Measurements from ENCODE around the gene ELL. TPM values are rescaled to one million over a fixed set of nuclear protein-coding genes. Genes with fewer than 3 reads are reported as not detected.

The ELL gene
- 24.5 TPM for total RNA-seq

- Histone ChIP-seq H3K9ac (ENCODE audit: low read depth in 1 of 3, low read length in 3 of 3) (peak within 1 kb of the TSS; percentile 99 to 100 (median 100)), H3K27ac (ENCODE audit: low read depth, low read length) (peak within 1 kb of the TSS; percentile 100), H3K36me3 (ENCODE audit: control insufficient read depth in 3 of 3, insufficient read depth in 3 of 3, low read length in 3 of 3) (no peaks in the 10 kb centered on the region), H3K27me3 (ENCODE audit: control insufficient read depth in 3 of 3, insufficient read depth in 3 of 3, low read length in 3 of 3) (no peaks in the 10 kb centered on the region), H3K4me3 (ENCODE audit: low read length in 3 of 3) (peak within 1 kb of the TSS; percentile 91 to 100 (median 98)), H3K9me3 (ENCODE audit: control insufficient read depth in 3 of 3, low read length in 3 of 3) (no peaks in the 10 kb centered on the region), H3K4me1 (ENCODE audit: control insufficient read depth in 3 of 3, insufficient read depth in 3 of 3, low read length in 3 of 3) (peaks cover 25 to 31% (median 26%) of the 10 kb centered on the region in 3 donors)
Measured at GRCh38 chr19:18521692-18522123, at the start of gene ELL. ELL (minus strand) TSS chr19:18522070; CDS start chr19:18522055, 15 bp downstream.

DNA sequence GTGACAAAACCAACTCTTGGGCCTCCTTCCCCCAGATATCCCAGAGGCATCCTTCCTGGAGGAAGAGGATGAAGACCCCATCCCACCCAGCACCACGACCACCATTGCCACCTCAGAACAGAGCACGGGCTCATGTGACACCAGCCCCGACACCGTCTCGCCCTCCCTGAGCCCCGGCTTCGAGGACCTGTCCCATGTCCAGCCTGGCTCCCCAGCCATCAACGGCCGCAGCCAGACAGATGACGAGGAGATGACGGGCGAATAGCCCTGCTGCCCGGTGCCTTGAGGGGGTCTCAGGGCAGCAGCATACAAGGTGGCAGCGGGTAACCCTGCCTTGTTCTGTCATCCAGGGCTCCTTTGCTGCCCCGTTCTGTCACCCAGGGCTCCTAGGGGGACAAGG, 46.5 kb upstream of the ELL start:
- H3K36me3 ChIP-seq (ENCODE audit: control insufficient read depth in 3 of 3, insufficient read depth in 3 of 3, low read length in 3 of 3), result peaks cover 42 to 45% (median 42%) of the 10 kb centered on the region in 3 donors

DNA sequence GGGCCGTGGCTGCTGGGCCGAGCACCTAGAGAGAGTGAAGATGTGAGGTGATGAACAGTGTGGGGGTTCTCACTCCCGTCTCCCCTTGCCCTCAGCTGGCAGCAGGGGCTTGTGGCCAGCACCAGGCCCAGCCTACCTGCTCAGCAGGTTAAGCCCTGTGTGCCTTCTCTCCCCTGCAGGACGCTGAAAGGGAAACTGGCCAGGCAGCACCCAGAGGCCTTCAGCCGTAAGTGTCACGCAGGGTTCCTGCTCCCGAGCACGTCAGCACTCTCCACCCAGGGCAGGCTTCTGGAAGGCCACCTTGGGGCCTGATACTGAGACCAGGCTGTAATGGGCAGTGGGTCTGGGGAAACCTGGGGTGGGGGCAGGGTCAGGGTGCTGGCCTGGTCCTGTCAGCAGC, 45.1 kb upstream of the ELL start:
- Histone ChIP-seq H3K27me3 (ENCODE audit: control insufficient read depth in 3 of 3, insufficient read depth in 3 of 3, low read length in 3 of 3) (no peaks in the 10 kb centered on the region), H3K4me3 (ENCODE audit: low read length in 3 of 3) (no peak overlapping the region), H3K9me3 (ENCODE audit: control insufficient read depth in 3 of 3, low read length in 3 of 3) (no peaks in the 10 kb centered on the region), H3K4me1 (ENCODE audit: control insufficient read depth in 3 of 3, insufficient read depth in 3 of 3, low read length in 3 of 3) (peaks cover 3 to 8% (median 4%) of the 10 kb centered on the region in 3 donors), H3K36me3 (ENCODE audit: control insufficient read depth in 3 of 3, insufficient read depth in 3 of 3, low read length in 3 of 3) (peaks cover 40 to 44% (median 41%) of the 10 kb centered on the region in 3 donors), H3K9ac (ENCODE audit: low read depth in 1 of 3, low read length in 3 of 3) (no peak overlapping the region), H3K27ac (ENCODE audit: low read depth, low read length) (no peak overlapping the region)

More for the DNA sequence above, 46.5 kb upstream of the ELL start:
- Histone ChIP-seq H3K4me1 (ENCODE audit: control insufficient read depth in 3 of 3, insufficient read depth in 3 of 3, low read length in 3 of 3) (peaks cover 16 to 21% (median 16%) of the 10 kb centered on the region in 3 donors), H3K4me3 (ENCODE audit: low read length in 3 of 3) (no peak overlapping the region), H3K9me3 (ENCODE audit: control insufficient read depth in 3 of 3, low read length in 3 of 3) (no peaks in the 10 kb centered on the region), H3K27me3 (ENCODE audit: control insufficient read depth in 3 of 3, insufficient read depth in 3 of 3, low read length in 3 of 3) (no peaks in the 10 kb centered on the region), H3K9ac (ENCODE audit: low read depth in 1 of 3, low read length in 3 of 3) (no peak overlapping the region), H3K27ac (ENCODE audit: low read depth, low read length) (no peak overlapping the region)

DNA sequence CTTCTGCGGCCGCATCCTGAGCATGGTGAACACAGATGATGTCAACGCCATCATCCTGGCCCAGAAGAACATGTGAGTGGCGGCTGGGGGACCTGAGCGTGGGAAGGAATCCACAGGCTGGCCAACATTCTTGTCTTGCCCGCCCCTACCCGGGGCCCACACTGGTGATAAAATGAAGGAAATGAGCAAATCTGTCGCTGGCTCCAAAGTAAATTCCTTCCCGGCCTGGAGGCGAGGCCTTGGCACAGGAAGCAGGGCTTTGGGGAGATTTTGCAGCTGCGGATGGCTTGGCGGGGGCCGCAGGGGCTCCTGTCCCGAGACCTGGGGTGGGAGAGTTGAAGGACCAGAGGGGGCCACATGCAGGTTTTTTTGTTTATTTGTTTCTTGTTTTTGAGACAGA, 40.2 kb upstream of the ELL start:
- H3K36me3 ChIP-seq (ENCODE audit: control insufficient read depth in 3 of 3, insufficient read depth in 3 of 3, low read length in 3 of 3), result peaks cover 20 to 22% (median 20%) of the 10 kb centered on the region in 3 donors
- H3K9me3 ChIP-seq (ENCODE audit: control insufficient read depth in 3 of 3, low read length in 3 of 3), result no peaks in the 10 kb centered on the region

DNA sequence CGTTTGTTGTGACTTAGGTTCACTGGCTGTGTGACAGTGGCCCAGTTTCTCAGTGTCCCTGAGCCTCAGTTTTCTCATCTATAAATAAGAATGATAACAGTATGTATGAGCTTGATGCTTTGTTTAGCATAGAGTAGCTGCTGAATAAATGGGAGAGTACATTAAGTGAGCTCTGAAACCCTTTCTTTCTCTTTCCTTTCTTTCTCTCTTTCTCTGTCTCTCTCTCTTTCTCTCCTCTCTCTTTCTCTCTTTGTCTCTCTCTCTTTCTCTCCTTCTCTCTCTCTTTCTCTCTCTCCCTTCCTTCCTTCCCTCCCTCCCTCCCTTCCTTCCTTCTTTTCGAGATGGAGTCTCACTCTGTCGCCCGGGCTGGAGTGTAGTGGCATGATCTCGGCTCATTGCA, 37.8 kb upstream of the ELL start:
- no peak overlapping the region for H3K27ac ChIP-seq (ENCODE audit: low read depth, low read length)
- H3K4me1 ChIP-seq (ENCODE audit: control insufficient read depth in 3 of 3, insufficient read depth in 3 of 3, low read length in 3 of 3), result peaks cover 16 to 20% (median 19%) of the 10 kb centered on the region in 3 donors
- H3K36me3 ChIP-seq (ENCODE audit: control insufficient read depth in 3 of 3, insufficient read depth in 3 of 3, low read length in 3 of 3), result peaks cover 11 to 12% (median 11%) of the 10 kb centered on the region in 3 donors
- no peaks in the 10 kb centered on the region for H3K9me3 ChIP-seq (ENCODE audit: control insufficient read depth in 3 of 3, low read length in 3 of 3)
- H3K27me3 ChIP-seq (ENCODE audit: control insufficient read depth in 3 of 3, insufficient read depth in 3 of 3, low read length in 3 of 3), result no peaks in the 10 kb centered on the region
- no peak overlapping the region for H3K4me3 ChIP-seq (ENCODE audit: low read length in 3 of 3)
- no peak overlapping the region for H3K9ac ChIP-seq (ENCODE audit: low read depth in 1 of 3, low read length in 3 of 3)

More for the DNA sequence above, 40.2 kb upstream of the ELL start:
- Histone ChIP-seq H3K4me1 (ENCODE audit: control insufficient read depth in 3 of 3, insufficient read depth in 3 of 3, low read length in 3 of 3) (peaks cover 16 to 20% (median 19%) of the 10 kb centered on the region in 3 donors), H3K27ac (ENCODE audit: low read depth, low read length) (peak overlapping the region; percentile 82), H3K4me3 (ENCODE audit: low read length in 3 of 3) (peak overlapping the region in 1 of 3 donors; percentile 22), H3K27me3 (ENCODE audit: control insufficient read depth in 3 of 3, insufficient read depth in 3 of 3, low read length in 3 of 3) (no peaks in the 10 kb centered on the region), H3K9ac (ENCODE audit: low read depth in 1 of 3, low read length in 3 of 3) (peak overlapping the region in 2 of 3 donors; percentile 6 to 62)

GRCh38 chr19:18558604-18559003, 36.7 kb upstream of the ELL start:
- Histone ChIP-seq H3K4me3 (ENCODE audit: low read length in 3 of 3) (peak overlapping the region; percentile 89 to 96 (median 94)), H3K27ac (ENCODE audit: low read depth, low read length) (peak overlapping the region; percentile 91), H3K27me3 (ENCODE audit: control insufficient read depth in 3 of 3, insufficient read depth in 3 of 3, low read length in 3 of 3) (no peaks in the 10 kb centered on the region), H3K9me3 (ENCODE audit: control insufficient read depth in 3 of 3, low read length in 3 of 3) (no peaks in the 10 kb centered on the region), H3K36me3 (ENCODE audit: control insufficient read depth in 3 of 3, insufficient read depth in 3 of 3, low read length in 3 of 3) (peaks cover 4 to 7% (median 6%) of the 10 kb centered on the region in 3 donors), H3K9ac (ENCODE audit: low read depth in 1 of 3, low read length in 3 of 3) (peak overlapping the region; percentile 91 to 94 (median 93)), H3K4me1 (ENCODE audit: control insufficient read depth in 3 of 3, insufficient read depth in 3 of 3, low read length in 3 of 3) (peaks cover 16 to 20% (median 19%) of the 10 kb centered on the region in 3 donors)

- peaks cover 16 to 20% (median 19%) of the 10 kb centered on the region in 3 donors for H3K4me1 ChIP-seq (ENCODE audit: control insufficient read depth in 3 of 3, insufficient read depth in 3 of 3, low read length in 3 of 3)
- peak overlapping the region; percentile 91 to 94 (median 93) for H3K9ac ChIP-seq (ENCODE audit: low read depth in 1 of 3, low read length in 3 of 3)
- H3K27me3 ChIP-seq (ENCODE audit: control insufficient read depth in 3 of 3, insufficient read depth in 3 of 3, low read length in 3 of 3), result no peaks in the 10 kb centered on the region
- peak overlapping the region; percentile 91 for H3K27ac ChIP-seq (ENCODE audit: low read depth, low read length)
- no peaks in the 10 kb centered on the region for H3K9me3 ChIP-seq (ENCODE audit: control insufficient read depth in 3 of 3, low read length in 3 of 3)
- peak overlapping the region; percentile 89 to 96 (median 94) for H3K4me3 ChIP-seq (ENCODE audit: low read length in 3 of 3)
- peaks cover 2 to 4% (median 3%) of the 10 kb centered on the region in 3 donors for H3K36me3 ChIP-seq (ENCODE audit: control insufficient read depth in 3 of 3, insufficient read depth in 3 of 3, low read length in 3 of 3)
Measured at GRCh38 chr19:18558202-18558555, 36.3 kb upstream of the ELL start.

GRCh38 chr19:18557411-18558201, 35.7 kb upstream of the ELL start, which contains the start of gene KXD1:
KXD1 (plus strand) TSS chr19:18557870; CDS start chr19:18562057, 4,187 bp downstream.
- Histone ChIP-seq H3K9me3 (ENCODE audit: control insufficient read depth in 3 of 3, low read length in 3 of 3) (no peaks in the 10 kb centered on the region), H3K27ac (ENCODE audit: low read depth, low read length) (peak within 1 kb of the TSS; percentile 91), H3K9ac (ENCODE audit: low read depth in 1 of 3, low read length in 3 of 3) (peak within 1 kb of the TSS; percentile 91 to 94 (median 93)), H3K27me3 (ENCODE audit: control insufficient read depth in 3 of 3, insufficient read depth in 3 of 3, low read length in 3 of 3) (no peaks in the 10 kb centered on the region), H3K36me3 (ENCODE audit: control insufficient read depth in 3 of 3, insufficient read depth in 3 of 3, low read length in 3 of 3) (peaks cover 0 to 1% (median 0%) of the 10 kb centered on the region in 3 donors), H3K4me1 (ENCODE audit: control insufficient read depth in 3 of 3, insufficient read depth in 3 of 3, low read length in 3 of 3) (peaks cover 16 to 20% (median 19%) of the 10 kb centered on the region in 3 donors), H3K4me3 (ENCODE audit: low read length in 3 of 3) (peak within 1 kb of the TSS; percentile 89 to 96 (median 94))

DNA sequence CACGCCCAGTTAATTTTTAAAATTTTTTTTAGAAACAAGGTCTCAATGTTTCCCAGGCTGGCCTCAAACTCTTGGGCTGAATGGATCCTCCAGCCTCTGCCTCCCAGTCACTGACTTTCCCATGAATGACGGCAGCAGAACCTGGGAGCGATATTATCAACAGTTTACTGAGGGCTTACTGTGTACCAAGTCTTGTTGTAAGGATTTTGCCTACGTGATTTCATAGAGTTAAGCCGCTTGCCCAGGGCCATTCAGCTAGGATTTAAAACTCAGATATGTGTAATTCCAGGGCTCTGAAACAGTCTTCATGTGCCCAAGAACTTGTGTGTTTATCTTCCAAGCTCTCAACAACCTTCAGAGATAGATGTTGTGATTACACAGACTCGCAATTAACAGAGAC, 29.8 kb upstream of the ELL start:
- no peak overlapping the region for H3K9ac ChIP-seq (ENCODE audit: low read depth in 1 of 3, low read length in 3 of 3)
- no peaks in the 10 kb centered on the region for H3K36me3 ChIP-seq (ENCODE audit: control insufficient read depth in 3 of 3, insufficient read depth in 3 of 3, low read length in 3 of 3)
- no peaks in the 10 kb centered on the region for H3K27me3 ChIP-seq (ENCODE audit: control insufficient read depth in 3 of 3, insufficient read depth in 3 of 3, low read length in 3 of 3)
- H3K27ac ChIP-seq (ENCODE audit: low read depth, low read length), result no peak overlapping the region
- H3K4me1 ChIP-seq (ENCODE audit: control insufficient read depth in 3 of 3, insufficient read depth in 3 of 3, low read length in 3 of 3), result no peaks in the 10 kb centered on the region
- H3K9me3 ChIP-seq (ENCODE audit: control insufficient read depth in 3 of 3, low read length in 3 of 3), result no peaks in the 10 kb centered on the region
- no peak overlapping the region for H3K4me3 ChIP-seq (ENCODE audit: low read length in 3 of 3)
